Measurements from ENCODE around the gene BAG2.

DNA sequence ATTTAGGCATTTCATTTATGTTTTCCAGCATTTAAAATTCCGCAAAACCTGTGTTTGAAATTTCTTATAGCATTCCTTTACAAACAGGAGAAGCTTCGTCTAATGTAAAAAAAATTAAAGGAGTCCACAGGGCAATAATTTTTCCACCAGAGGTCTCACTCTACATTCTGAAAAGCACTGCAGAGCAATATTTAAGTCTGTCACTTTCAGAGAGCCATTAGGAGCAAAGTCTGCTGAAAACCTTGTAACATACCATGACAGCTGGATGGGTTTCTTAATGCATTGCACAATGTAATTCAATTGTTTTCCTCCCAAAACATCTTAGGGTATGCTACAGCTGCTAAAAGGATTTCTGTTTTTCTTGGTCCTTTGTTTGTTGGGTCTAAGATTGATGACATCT, 18.0 kb downstream of the BAG2 start:
- TF ChIP-seq, protein P1, sequence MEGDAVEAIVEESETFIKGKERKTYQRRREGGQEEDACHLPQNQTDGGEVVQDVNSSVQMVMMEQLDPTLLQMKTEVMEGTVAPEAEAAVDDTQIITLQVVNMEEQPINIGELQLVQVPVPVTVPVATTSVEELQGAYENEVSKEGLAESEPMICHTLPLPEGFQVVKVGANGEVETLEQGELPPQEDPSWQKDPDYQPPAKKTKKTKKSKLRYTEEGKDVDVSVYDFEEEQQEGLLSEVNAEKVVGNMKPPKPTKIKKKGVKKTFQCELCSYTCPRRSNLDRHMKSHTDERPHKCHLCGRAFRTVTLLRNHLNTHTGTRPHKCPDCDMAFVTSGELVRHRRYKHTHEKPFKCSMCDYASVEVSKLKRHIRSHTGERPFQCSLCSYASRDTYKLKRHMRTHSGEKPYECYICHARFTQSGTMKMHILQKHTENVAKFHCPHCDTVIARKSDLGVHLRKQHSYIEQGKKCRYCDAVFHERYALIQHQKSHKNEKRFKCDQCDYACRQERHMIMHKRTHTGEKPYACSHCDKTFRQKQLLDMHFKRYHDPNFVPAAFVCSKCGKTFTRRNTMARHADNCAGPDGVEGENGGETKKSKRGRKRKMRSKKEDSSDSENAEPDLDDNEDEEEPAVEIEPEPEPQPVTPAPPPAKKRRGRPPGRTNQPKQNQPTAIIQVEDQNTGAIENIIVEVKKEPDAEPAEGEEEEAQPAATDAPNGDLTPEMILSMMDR (IDR thresholded peaks at IDR 0.05; ENCODE audit: insufficient read depth, low read length, poor library complexity, severe bottlenecking), result peak; percentile 35
- TF ChIP-seq EZH2phosphoT487 (conservative IDR thresholded peaks at IDR 0.05; ENCODE audit: low read length), result no peak
